ENCODE measurements around the gene CMTM7. TPM values are rescaled to one million over a fixed set of nuclear protein-coding genes. Genes with fewer than 3 reads are reported as not detected.

The CMTM7 gene
- total and polyA plus RNA-seq, 9 of the 15 experiments (the other 6 are each of a cell fraction or from before 2014, with no cell fraction given) = 0.03 to 1.6 (median 0.42) TPM; not detected in 4

DNA sequence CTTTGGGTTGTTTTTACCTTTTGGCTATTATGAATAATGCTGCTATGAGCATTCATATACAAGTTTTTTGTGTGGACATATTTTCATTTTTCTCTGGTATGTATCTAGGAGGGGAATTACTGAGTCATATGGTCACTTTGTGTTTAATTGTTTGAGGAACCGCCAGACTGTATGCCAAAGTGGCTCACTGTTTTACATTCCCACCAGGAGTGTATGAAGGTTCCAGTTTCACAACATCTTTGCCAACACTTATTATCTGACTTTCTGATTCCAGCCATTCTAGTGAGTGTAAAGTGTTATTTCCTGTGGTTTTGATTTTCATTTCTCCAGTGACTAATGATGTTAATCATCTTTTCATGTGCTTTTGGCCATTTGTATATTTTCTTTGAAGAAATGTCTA lies 51.8 kb downstream of the CMTM7 start (continued):
- TF ChIP-seq, protein P1, sequence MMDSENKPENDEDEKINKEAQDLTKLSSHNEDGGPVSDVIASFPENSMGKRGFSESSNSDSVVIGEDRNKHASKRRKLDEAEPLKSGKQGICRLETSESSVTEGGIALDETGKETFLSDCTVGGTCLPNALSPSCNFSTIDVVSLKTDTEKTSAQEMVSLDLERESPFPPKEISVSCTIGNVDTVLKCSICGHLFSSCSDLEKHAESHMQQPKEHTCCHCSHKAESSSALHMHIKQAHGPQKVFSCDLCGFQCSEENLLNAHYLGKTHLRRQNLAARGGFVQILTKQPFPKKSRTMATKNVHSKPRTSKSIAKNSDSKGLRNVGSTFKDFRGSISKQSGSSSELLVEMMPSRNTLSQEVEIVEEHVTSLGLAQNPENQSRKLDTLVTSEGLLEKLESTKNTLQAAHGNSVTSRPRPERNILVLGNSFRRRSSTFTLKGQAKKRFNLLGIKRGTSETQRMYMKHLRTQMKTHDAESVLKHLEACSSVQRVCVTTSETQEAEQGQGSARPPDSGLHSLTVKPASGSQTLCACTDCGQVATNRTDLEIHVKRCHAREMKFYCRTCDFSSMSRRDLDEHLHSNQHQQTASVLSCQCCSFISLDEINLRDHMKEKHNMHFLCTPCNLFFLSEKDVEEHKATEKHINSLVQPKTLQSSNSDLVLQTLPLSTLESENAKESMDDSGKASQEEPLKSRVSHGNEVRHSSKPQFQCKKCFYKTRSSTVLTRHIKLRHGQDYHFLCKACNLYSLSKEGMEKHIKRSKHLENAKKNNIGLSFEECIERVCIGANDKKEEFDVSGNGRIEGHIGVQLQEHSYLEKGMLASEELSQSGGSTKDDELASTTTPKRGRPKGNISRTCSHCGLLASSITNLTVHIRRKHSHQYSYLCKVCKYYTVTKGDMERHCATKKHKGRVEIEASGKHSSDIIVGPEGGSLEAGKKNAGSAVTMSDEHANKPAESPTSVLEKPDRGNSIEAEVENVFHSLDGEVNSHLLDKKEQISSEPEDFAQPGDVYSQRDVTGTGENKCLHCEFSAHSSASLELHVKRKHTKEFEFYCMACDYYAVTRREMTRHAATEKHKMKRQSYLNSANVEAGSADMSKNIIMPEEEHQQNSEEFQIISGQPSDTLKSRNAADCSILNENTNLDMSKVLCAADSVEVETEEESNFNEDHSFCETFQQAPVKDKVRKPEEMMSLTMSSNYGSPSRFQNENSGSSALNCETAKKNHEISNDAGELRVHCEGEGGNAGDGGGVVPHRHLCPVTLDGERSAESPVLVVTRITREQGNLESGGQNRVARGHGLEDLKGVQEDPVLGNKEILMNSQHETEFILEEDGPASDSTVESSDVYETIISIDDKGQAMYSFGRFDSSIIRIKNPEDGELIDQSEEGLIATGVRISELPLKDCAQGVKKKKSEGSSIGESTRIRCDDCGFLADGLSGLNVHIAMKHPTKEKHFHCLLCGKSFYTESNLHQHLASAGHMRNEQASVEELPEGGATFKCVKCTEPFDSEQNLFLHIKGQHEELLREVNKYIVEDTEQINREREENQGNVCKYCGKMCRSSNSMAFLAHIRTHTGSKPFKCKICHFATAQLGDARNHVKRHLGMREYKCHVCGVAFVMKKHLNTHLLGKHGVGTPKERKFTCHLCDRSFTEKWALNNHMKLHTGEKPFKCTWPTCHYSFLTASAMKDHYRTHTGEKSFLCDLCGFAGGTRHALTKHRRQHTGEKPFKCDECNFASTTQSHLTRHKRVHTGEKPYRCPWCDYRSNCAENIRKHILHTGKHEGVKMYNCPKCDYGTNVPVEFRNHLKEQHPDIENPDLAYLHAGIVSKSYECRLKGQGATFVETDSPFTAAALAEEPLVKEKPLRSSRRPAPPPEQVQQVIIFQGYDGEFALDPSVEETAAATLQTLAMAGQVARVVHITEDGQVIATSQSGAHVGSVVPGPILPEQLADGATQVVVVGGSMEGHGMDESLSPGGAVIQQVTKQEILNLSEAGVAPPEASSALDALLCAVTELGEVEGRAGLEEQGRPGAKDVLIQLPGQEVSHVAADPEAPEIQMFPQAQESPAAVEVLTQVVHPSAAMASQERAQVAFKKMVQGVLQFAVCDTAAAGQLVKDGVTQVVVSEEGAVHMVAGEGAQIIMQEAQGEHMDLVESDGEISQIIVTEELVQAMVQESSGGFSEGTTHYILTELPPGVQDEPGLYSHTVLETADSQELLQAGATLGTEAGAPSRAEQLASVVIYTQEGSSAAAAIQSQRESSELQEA (IDR thresholded peaks at IDR 0.05; ENCODE audit: low read depth) = no peak
- no peak for TF ChIP-seq SNRNP70 (optimal IDR thresholded peaks at IDR 0.05; ENCODE audit: low read depth, low read length)
- TF ChIP-seq KLF13 (tag; IDR thresholded peaks at IDR 0.05; ENCODE audit: borderline replicate concordance, low read depth) = no peak
- no peak for TF ChIP-seq ZNF644 (tag; IDR thresholded peaks at IDR 0.05; ENCODE audit: low read depth)
- TF ChIP-seq, protein P2, sequence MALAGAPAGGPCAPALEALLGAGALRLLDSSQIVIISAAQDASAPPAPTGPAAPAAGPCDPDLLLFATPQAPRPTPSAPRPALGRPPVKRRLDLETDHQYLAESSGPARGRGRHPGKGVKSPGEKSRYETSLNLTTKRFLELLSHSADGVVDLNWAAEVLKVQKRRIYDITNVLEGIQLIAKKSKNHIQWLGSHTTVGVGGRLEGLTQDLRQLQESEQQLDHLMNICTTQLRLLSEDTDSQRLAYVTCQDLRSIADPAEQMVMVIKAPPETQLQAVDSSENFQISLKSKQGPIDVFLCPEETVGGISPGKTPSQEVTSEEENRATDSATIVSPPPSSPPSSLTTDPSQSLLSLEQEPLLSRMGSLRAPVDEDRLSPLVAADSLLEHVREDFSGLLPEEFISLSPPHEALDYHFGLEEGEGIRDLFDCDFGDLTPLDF (CRISPR knock-in tag; IDR thresholded peaks at IDR 0.05) = no peak
- TF ChIP-seq KAT8 (IDR thresholded peaks at IDR 0.05; ENCODE audit: low read depth) = no peak
- TF ChIP-seq CBFB (CRISPR knock-in tag; IDR thresholded peaks at IDR 0.05) = no peak
- TF ChIP-seq CREM (IDR thresholded peaks at IDR 0.05; ENCODE audit: low read depth) = no peak
- no peak for TF ChIP-seq RFX5 (IDR thresholded peaks at IDR 0.05; ENCODE audit: low read depth, low read length)
- TF ChIP-seq RBM14 (IDR thresholded peaks at IDR 0.05; ENCODE audit: borderline replicate concordance, insufficient read depth, low read depth, low read length) = no peak
- TF ChIP-seq, protein P3, sequence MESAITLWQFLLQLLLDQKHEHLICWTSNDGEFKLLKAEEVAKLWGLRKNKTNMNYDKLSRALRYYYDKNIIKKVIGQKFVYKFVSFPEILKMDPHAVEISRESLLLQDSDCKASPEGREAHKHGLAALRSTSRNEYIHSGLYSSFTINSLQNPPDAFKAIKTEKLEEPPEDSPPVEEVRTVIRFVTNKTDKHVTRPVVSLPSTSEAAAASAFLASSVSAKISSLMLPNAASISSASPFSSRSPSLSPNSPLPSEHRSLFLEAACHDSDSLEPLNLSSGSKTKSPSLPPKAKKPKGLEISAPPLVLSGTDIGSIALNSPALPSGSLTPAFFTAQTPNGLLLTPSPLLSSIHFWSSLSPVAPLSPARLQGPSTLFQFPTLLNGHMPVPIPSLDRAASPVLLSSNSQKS (CRISPR knock-in tag; IDR thresholded peaks at IDR 0.05) = no peak
- no peak for TF ChIP-seq ZNF316 (IDR thresholded peaks at IDR 0.05)
- TF ChIP-seq MAFG (tag; conservative IDR thresholded peaks at IDR 0.05) = no peak

All from K562 (cell line).